Measurements from ENCODE around the gene MIPEP. TPM values are rescaled to one million over a fixed set of nuclear protein-coding genes. Genes with fewer than 3 reads are reported as not detected.

Gene MIPEP
- total RNA-seq, 1 experiment from 2014 or later: 25.4 TPM

DNA sequence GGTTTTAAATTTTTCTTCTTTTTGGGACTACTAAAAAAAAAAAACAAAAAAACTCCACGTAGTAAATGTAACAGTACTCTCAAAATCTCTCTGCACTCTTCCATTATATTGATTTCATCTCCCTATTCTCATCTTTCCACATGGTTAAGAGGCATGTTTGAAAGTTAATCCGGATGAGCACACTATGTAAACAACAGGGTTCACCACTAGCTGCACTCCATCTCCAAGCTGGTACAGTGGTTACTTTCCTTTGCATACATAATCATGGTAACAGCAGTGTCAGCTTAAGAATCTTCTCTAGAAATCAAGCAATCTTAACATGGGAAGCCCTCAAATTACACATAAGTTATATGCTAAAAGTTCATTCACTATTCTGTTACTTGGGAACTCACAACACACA lies 92.6 kb downstream of the MIPEP start:
- CTCF ChIA-PET: no interaction called here
- Histone ChIP-seq H3K4me3 (ENCODE audit: low read depth, low read length, poor library complexity, severe bottlenecking) (no peak overlapping the region), H3K27me3 (replicated peaks; ENCODE audit: insufficient read depth, low read depth, low read length, poor library complexity) (no peaks in the 10 kb centered on the region), H3K4me1 (ENCODE audit: insufficient read depth, low read length, poor library complexity, severe bottlenecking) (no peaks in the 10 kb centered on the region), H3K36me3 (ENCODE audit: insufficient read depth, low read length, poor library complexity, severe bottlenecking) (no peaks in the 10 kb centered on the region), H3K27ac (ENCODE audit: low read depth, low read length, poor library complexity, severe bottlenecking) (no peak overlapping the region), H3K9me3 (ENCODE audit: low read depth, low read length, poor library complexity, severe bottlenecking) (no peaks in the 10 kb centered on the region)
- POLR2A ChIA-PET (ENCODE audit: low non-redundant PET): no interaction called here
- DNase-seq (ENCODE audit: low spot score): no peak
- BruUV-seq (replicated peaks): no TSS peak
- intact Hi-C loops (cut with micrococcal nuclease; ENCODE audit: unreplicated experiment): no loop called here
- TF ChIP-seq, protein P1, sequence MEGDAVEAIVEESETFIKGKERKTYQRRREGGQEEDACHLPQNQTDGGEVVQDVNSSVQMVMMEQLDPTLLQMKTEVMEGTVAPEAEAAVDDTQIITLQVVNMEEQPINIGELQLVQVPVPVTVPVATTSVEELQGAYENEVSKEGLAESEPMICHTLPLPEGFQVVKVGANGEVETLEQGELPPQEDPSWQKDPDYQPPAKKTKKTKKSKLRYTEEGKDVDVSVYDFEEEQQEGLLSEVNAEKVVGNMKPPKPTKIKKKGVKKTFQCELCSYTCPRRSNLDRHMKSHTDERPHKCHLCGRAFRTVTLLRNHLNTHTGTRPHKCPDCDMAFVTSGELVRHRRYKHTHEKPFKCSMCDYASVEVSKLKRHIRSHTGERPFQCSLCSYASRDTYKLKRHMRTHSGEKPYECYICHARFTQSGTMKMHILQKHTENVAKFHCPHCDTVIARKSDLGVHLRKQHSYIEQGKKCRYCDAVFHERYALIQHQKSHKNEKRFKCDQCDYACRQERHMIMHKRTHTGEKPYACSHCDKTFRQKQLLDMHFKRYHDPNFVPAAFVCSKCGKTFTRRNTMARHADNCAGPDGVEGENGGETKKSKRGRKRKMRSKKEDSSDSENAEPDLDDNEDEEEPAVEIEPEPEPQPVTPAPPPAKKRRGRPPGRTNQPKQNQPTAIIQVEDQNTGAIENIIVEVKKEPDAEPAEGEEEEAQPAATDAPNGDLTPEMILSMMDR (conservative IDR thresholded peaks at IDR 0.05; ENCODE audit: low read depth, low read length): no peak
- TF ChIP-seq EZH2 (IDR thresholded peaks at IDR 0.05; ENCODE audit: borderline replicate concordance, low read depth, low read length, poor library complexity, severe bottlenecking): no peak

DNA sequence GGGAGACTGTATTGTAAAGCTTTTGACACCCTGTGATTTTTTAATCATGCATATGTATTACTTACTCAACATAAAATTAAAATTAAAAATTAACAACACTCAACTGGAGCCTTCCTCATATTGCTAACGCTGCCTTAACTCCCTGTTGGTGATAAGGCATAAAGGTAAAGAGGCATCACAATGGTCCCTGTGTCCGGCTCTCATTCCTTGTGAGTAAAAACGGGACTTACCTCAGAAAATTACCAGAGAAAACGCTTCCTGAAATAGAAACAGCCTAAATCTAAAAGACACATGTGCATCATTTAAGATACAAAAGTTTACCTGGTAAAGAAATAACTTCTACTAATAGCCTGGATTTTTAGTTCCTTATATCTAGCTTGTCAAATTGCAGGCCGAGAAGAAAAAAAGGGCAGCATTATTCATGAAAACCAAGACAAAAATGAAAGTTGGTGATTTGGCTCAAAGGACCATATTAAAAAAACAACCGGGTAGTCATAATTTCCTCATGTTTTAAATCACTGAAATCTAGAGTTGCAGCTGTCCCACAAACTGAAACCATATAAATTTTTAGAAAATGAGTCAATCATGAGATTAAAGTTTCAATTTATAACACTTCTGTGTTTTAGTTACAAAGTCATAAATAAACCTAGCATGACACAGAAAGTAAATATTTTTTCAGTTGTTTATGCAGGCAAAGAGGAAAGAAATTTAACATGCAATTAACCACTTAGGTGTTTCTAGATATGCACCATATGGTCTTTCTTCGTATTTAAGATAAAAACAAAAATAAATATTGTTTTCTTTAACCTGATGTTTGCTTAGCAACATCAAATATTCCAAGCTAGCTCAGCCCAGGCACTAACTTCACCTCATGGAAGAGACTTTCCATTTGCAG lies 94.7 kb downstream of the MIPEP start:
- CTCF ChIA-PET: no interaction called here
- H3K4me1 ChIP-seq (ENCODE audit: insufficient read depth, low read length, poor library complexity, severe bottlenecking): no peaks in the 10 kb centered on the region
- POLR2A ChIA-PET (ENCODE audit: low non-redundant PET): interaction anchor here (1.0 kb wide), 1 partner anchor 249 kb away, joined by 3 read pairs; no protein-coding TSS in a partner anchor
- no peak for DNase-seq (ENCODE audit: low spot score)
- no peak overlapping the region for H3K27ac ChIP-seq (ENCODE audit: low read depth, low read length, poor library complexity, severe bottlenecking)
- BruUV-seq (replicated peaks): no TSS peak
- intact Hi-C loops (cut with micrococcal nuclease; ENCODE audit: unreplicated experiment): no loop called here
- H3K27me3 ChIP-seq (replicated peaks; ENCODE audit: insufficient read depth, low read depth, low read length, poor library complexity): no peaks in the 10 kb centered on the region
- no peak overlapping the region for H3K4me3 ChIP-seq (ENCODE audit: low read depth, low read length, poor library complexity, severe bottlenecking)
- H3K9me3 ChIP-seq (ENCODE audit: low read depth, low read length, poor library complexity, severe bottlenecking): no peaks in the 10 kb centered on the region
- no peaks in the 10 kb centered on the region for H3K36me3 ChIP-seq (ENCODE audit: insufficient read depth, low read length, poor library complexity, severe bottlenecking)
- no peak for TF ChIP-seq EZH2 (IDR thresholded peaks at IDR 0.05; ENCODE audit: borderline replicate concordance, low read depth, low read length, poor library complexity, severe bottlenecking)
- TF ChIP-seq, protein P1 (conservative IDR thresholded peaks at IDR 0.05; ENCODE audit: low read depth, low read length): no peak

DNA sequence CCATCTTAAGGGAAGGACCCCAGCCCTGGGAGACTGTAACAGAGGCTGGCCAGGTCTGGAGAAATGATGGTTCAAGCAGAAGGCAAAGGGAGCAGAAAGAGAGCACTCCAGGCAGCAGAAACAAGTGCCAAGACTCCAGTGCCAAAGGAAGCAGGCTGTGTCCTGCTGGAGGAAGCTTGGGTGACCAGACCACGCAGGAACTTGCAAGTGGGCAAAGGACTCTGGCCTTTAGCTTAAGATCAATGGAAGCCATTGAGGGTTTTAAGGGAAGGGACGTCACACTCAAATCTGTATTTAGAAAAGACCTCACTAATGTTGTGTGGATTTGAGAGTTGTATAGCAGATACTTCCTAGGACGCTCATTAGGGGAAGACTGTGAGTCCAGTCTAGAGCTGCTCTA lies 95.5 kb downstream of the MIPEP start:
- TF ChIP-seq, protein P1 (conservative IDR thresholded peaks at IDR 0.05; ENCODE audit: low read depth, low read length): no peak
- no peak for TF ChIP-seq EZH2 (IDR thresholded peaks at IDR 0.05; ENCODE audit: borderline replicate concordance, low read depth, low read length, poor library complexity, severe bottlenecking)
- Histone ChIP-seq H3K27me3 (replicated peaks; ENCODE audit: insufficient read depth, low read depth, low read length, poor library complexity) (no peaks in the 10 kb centered on the region), H3K36me3 (ENCODE audit: insufficient read depth, low read length, poor library complexity, severe bottlenecking) (no peaks in the 10 kb centered on the region), H3K4me1 (ENCODE audit: insufficient read depth, low read length, poor library complexity, severe bottlenecking) (no peaks in the 10 kb centered on the region), H3K9me3 (ENCODE audit: low read depth, low read length, poor library complexity, severe bottlenecking) (no peaks in the 10 kb centered on the region), H3K4me3 (ENCODE audit: low read depth, low read length, poor library complexity, severe bottlenecking) (no peak overlapping the region), H3K27ac (ENCODE audit: low read depth, low read length, poor library complexity, severe bottlenecking) (no peak overlapping the region)
- BruUV-seq (replicated peaks): no TSS peak
- no peak for DNase-seq (ENCODE audit: low spot score)
- ChIA-PET CTCF (no interaction called here), POLR2A (ENCODE audit: low non-redundant PET) (interaction anchor here (1.0 kb wide), 1 partner anchor 249 kb away, joined by 3 read pairs; no protein-coding TSS in a partner anchor)
- intact Hi-C loops (cut with micrococcal nuclease; ENCODE audit: unreplicated experiment): no loop called here
